DOHH2 (cell line): ENCODE results near the gene EPAS1.

Source experiments
- H3F3A ChIP-seq: fragments of 200-600 bp; sonication (generic), shearing (Covaris generic); 2 replicates; pipeline ENCODE4 v1.6.0; 2016; ENCODE audit warnings: antibody characterized with exemption, mild to moderate bottlenecking; ENCODE audit not compliant: control insufficient read depth, insufficient read depth
- H3K27ac ChIP-seq: fragments of 200-600 bp; sonication (generic); 2 replicates; pipeline ENCODE4 v1.5.1; 2014; ENCODE audit warnings: low read depth, mild to moderate bottlenecking, low read length, moderate library complexity
- H3K27me3 ChIP-seq: fragments of 200-600 bp; sonication (generic); 2 replicates; pipeline ENCODE4 v1.6.1; 2014; ENCODE audit warnings: mild to moderate bottlenecking, low read length, mixed read lengths; ENCODE audit not compliant: control insufficient read depth
- H3K36me3 ChIP-seq: fragments of 200-600 bp; sonication (generic); 2 replicates; pipeline ENCODE4 v1.6.1; 2014; ENCODE audit warnings: mild to moderate bottlenecking, low read length, moderate library complexity, mixed read lengths; ENCODE audit not compliant: control insufficient read depth
- H3K4me1 ChIP-seq: fragments of 200-600 bp; sonication (generic); 2 replicates; pipeline ENCODE4 v1.6.1; 2014; ENCODE audit warnings: mild to moderate bottlenecking, low read length, mixed read lengths; ENCODE audit not compliant: control insufficient read depth
- H3K4me2 ChIP-seq: fragments of 200-600 bp; sonication (generic); 2 replicates; pipeline ENCODE4 v1.6.0; 2014; ENCODE audit warnings: mild to moderate bottlenecking, low read length, moderate library complexity
- H3K4me3 ChIP-seq: fragments of 200-600 bp; sonication (generic); 2 replicates; pipeline ENCODE4 v1.5.1; 2014; ENCODE audit warnings: mild to moderate bottlenecking, low read length, mixed read lengths
- H3K79me2 ChIP-seq: fragments of 200-600 bp; sonication (generic); 2 replicates; pipeline ENCODE4 v1.6.1; 2014; ENCODE audit warnings: mild to moderate bottlenecking, low read length, mixed read lengths; ENCODE audit not compliant: control insufficient read depth
- H3K9me2 ChIP-seq: fragments of 200-600 bp; sonication (generic); replicated peaks from 2 replicates; pipeline ENCODE4 v1.6.1; 2014; ENCODE audit warnings: mild to moderate bottlenecking, low read length, mixed read lengths; ENCODE audit not compliant: control insufficient read depth
- H3K9me3 ChIP-seq: fragments of 200-600 bp; sonication (generic); 2 replicates; pipeline ENCODE4 v1.6.1; 2014; ENCODE audit warnings: antibody characterized with exemption, low read length, mixed read lengths; ENCODE audit not compliant: control insufficient read depth, insufficient read depth
- H4K20me1 ChIP-seq: fragments of 200-600 bp; sonication (generic); 2 replicates; pipeline ENCODE4 v1.6.0; 2014; ENCODE audit warnings: low read depth, mild to moderate bottlenecking, antibody characterized with exemption, low read length, moderate library complexity; ENCODE audit not compliant: control insufficient read depth, insufficient read depth
- EZH2phosphoT487 ChIP-seq: fragments of 200-600 bp; sonication (generic); IDR thresholded peaks from 2 replicates; pipeline ENCODE4 v1.6.1; 2017; ENCODE audit warnings: borderline replicate concordance, mild to moderate bottlenecking, antibody characterized with exemption, low read length, moderate library complexity, mixed read lengths
- TF ChIP-seq, protein P1 (sequence below): fragments of 200-600 bp; sonication (generic); IDR thresholded peaks from one replicate; pipeline ENCODE4 v1.5.1; 2014; ENCODE audit warnings: antibody characterized with exemption, mild to moderate bottlenecking, low read depth, low read length; ENCODE audit not compliant: poor library complexity, severe bottlenecking

EPAS1 gene

DNA sequence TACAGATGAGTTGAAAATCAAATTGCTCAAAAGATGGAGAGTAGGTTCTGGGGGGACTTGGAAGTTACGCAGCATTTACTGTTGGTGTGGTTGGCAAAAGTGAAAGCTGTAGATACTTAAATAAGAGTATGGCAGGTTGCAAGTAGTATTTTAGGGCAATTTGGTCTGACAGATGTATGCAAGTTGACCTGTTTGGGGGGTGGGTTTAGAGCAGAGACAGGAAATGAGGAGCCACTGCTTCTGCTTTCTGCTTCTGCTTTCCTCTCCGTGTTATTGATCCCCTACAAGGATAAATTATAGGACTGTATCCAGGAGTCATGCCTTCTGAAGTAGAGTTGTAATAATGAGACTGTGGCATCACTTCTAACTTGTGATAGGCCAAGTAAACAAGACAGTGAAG, 71.2 kb downstream of the EPAS1 start:
- no peaks in the 10 kb centered on the region for H3K79me2 ChIP-seq
- H3K36me3 ChIP-seq: no peaks in the 10 kb centered on the region

DNA sequence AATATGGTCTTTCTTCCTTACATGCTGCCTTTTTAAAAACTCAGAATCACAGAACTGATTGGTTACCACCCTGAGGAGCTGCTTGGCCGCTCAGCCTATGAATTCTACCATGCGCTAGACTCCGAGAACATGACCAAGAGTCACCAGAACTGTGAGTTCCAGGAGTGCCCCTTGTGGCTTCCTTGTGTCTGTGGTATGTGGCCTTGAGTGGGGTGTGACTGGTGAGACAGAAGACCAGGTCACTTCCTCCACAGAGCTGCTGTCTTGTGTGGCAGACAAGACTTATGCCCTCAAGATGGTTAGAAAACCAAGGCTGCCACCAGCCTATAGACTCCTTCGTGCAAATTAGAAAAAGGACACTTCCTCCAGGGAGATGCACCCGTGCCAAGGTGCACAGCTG, 72.6 kb downstream of the EPAS1 start:
- H3F3A ChIP-seq: no peaks in the 10 kb centered on the region
- TF ChIP-seq, protein P1, sequence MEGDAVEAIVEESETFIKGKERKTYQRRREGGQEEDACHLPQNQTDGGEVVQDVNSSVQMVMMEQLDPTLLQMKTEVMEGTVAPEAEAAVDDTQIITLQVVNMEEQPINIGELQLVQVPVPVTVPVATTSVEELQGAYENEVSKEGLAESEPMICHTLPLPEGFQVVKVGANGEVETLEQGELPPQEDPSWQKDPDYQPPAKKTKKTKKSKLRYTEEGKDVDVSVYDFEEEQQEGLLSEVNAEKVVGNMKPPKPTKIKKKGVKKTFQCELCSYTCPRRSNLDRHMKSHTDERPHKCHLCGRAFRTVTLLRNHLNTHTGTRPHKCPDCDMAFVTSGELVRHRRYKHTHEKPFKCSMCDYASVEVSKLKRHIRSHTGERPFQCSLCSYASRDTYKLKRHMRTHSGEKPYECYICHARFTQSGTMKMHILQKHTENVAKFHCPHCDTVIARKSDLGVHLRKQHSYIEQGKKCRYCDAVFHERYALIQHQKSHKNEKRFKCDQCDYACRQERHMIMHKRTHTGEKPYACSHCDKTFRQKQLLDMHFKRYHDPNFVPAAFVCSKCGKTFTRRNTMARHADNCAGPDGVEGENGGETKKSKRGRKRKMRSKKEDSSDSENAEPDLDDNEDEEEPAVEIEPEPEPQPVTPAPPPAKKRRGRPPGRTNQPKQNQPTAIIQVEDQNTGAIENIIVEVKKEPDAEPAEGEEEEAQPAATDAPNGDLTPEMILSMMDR: no peak
- no peak for TF ChIP-seq EZH2phosphoT487
- no peaks in the 10 kb centered on the region for H3K36me3 ChIP-seq
- no peak overlapping the region for H3K4me3 ChIP-seq
- H4K20me1 ChIP-seq: no peaks in the 10 kb centered on the region
- peaks cover 6% of the 10 kb centered on the region for H3K4me1 ChIP-seq
- peaks cover 22% of the 10 kb centered on the region for H3K27me3 ChIP-seq
- H3K9me3 ChIP-seq: no peaks in the 10 kb centered on the region
- no peaks in the 10 kb centered on the region for H3K9me2 ChIP-seq
- no peak overlapping the region for H3K4me2 ChIP-seq
- no peaks in the 10 kb centered on the region for H3K79me2 ChIP-seq
- H3K27ac ChIP-seq: no peak overlapping the region

More for the DNA sequence above, 71.2 kb downstream of the EPAS1 start:
- Histone ChIP-seq H4K20me1 (no peaks in the 10 kb centered on the region), H3K9me3 (no peaks in the 10 kb centered on the region), H3K4me2 (no peak overlapping the region), H3K4me3 (no peak overlapping the region), H3K27ac (no peak overlapping the region), H3K9me2 (no peaks in the 10 kb centered on the region), H3K4me1 (peaks cover 6% of the 10 kb centered on the region), H3F3A (no peaks in the 10 kb centered on the region), H3K27me3 (peaks cover 31% of the 10 kb centered on the region)
- no peak for TF ChIP-seq EZH2phosphoT487
- TF ChIP-seq, protein P1: no peak

- Histone ChIP-seq H3K9me3 (no peaks in the 10 kb centered on the region), H3K27me3 (peaks cover 22% of the 10 kb centered on the region), H4K20me1 (no peaks in the 10 kb centered on the region), H3K4me1 (peaks cover 6% of the 10 kb centered on the region), H3K4me3 (no peak overlapping the region), H3F3A (no peaks in the 10 kb centered on the region), H3K9me2 (no peaks in the 10 kb centered on the region), H3K4me2 (no peak overlapping the region), H3K27ac (no peak overlapping the region), H3K36me3 (no peaks in the 10 kb centered on the region), H3K79me2 (no peaks in the 10 kb centered on the region)
- TF ChIP-seq EZH2phosphoT487: no peak
- TF ChIP-seq, protein P1: no peak
These were observed 74.6 kb downstream of the EPAS1 start for GRCh38 chr2:46371854-46372253.
